ENCODE data around the gene EVX1. TPM values are rescaled to one million over a fixed set of nuclear protein-coding genes. Genes with fewer than 3 reads are reported as not detected.

The EVX1 gene
- total RNA-seq, 1 donor from 2014 or later = not detected

DNA sequence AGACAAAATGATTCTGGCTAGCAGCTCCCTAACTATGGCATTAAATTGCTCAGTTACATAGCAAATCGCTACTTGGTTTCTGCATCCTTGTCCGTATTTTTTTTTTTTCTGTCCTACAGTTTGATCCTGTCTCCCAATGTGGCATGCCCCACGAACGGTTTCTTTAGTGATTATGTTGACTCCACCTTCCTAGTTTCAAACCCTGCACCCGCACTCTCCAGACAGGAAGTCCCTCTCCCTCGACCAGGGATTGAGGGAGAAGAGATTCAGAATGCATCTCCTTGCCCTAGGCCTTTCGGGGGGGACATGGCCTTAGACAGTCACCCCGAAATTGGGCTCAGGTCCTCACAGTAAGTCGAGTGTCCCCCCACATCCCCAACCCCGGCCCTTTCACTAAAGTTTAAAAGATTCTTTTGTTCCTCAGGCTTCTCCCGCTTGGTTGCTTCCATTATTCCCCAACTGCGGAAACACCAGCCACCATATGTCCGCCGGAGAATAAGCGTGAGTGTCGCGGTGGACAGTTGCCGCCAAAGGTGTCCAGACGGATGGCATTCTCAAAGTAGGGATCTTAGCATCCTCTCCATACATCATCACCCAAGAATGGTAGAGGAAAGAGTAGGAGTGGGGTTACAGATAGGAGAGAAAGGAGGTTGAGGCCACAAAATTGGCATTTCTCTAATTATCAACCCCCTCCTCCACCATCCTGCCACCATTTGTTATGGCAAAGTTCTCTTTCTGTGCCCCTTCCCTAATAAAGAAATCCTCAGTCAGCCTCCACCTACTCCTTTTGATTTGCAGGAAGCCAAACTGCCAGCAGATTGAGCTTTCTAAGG lies 7.3 kb downstream of the EVX1 start:
- Histone ChIP-seq H3K4me3 (ENCODE audit: low read depth, low read length) (no peak overlapping the region), H3K27me3 (ENCODE audit: control insufficient read depth, insufficient read depth, low read length) (peaks cover 82% of the 10 kb centered on the region), H3K36me3 (ENCODE audit: control insufficient read depth, insufficient read depth, low read length) (no peaks in the 10 kb centered on the region)
- DNase-seq (ENCODE audit: low read depth) (no peak), FAIRE-seq (no peak)
- TF ChIP-seq, protein P1, sequence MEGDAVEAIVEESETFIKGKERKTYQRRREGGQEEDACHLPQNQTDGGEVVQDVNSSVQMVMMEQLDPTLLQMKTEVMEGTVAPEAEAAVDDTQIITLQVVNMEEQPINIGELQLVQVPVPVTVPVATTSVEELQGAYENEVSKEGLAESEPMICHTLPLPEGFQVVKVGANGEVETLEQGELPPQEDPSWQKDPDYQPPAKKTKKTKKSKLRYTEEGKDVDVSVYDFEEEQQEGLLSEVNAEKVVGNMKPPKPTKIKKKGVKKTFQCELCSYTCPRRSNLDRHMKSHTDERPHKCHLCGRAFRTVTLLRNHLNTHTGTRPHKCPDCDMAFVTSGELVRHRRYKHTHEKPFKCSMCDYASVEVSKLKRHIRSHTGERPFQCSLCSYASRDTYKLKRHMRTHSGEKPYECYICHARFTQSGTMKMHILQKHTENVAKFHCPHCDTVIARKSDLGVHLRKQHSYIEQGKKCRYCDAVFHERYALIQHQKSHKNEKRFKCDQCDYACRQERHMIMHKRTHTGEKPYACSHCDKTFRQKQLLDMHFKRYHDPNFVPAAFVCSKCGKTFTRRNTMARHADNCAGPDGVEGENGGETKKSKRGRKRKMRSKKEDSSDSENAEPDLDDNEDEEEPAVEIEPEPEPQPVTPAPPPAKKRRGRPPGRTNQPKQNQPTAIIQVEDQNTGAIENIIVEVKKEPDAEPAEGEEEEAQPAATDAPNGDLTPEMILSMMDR (IDR thresholded peaks at IDR 0.05; ENCODE audit: insufficient read depth, low read length, severe bottlenecking) = no peak

DNA sequence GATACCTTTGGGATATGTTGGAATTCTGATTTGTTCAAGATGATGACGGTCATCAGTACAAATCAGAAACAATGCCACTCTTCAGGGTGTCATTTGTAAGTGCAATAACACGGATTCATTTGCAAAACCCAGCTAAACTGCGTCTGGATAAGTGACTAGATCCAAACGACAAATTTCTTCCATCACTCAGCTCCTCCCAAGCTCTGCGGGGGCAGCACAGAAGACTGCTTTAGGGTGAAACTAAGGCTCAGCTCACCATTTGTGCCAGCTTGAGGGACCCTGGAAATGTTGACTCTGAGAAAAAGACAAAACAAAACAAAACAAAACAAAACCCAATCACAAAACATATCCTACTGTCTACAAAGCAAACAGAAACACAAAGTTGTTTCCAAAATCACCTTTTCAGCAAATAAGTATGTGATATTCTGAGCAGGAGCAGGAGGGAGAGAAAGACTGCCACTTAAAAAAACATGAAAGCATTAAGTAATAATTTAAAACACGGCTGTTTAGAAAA lies 8.0 kb downstream of the EVX1 start:
- FAIRE-seq = no peak
- peaks cover 75% of the 10 kb centered on the region for H3K27me3 ChIP-seq (ENCODE audit: control insufficient read depth, insufficient read depth, low read length)

DNA sequence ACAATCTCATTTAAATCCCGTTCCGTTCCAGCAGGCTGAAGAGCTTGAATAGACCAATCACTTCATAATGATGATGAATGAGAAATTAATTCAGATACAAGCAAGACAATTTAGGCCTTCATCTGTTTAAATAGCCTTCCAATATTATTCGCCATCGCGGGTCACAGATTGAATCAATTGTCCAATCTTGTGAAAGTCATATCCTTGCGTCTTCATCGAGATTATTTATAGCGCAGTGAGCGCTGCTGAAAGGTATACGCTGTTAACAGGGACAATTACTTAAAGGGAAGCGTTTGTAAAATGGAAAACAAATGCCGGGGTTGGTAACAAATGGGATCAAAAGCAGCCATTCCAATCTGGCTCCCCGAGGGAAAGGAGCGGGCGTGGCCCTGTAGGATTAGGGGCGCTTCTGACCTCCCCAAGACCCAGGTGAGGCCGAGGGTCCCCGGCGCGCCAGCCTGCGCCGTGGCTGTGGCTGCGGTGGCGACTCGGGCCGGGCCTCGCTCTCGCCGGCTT lies 8.6 kb downstream of the EVX1 start:
- TF ChIP-seq, protein P1 (IDR thresholded peaks at IDR 0.05; ENCODE audit: insufficient read depth, low read length, severe bottlenecking) = no peak
- FAIRE-seq = no peak
- no peaks in the 10 kb centered on the region for H3K36me3 ChIP-seq (ENCODE audit: control insufficient read depth, insufficient read depth, low read length)
- no peak for DNase-seq (ENCODE audit: low read depth)
- H3K4me3 ChIP-seq (ENCODE audit: low read depth, low read length) = no peak overlapping the region
- peaks cover 72% of the 10 kb centered on the region for H3K27me3 ChIP-seq (ENCODE audit: control insufficient read depth, insufficient read depth, low read length)

More for the DNA sequence above, 8.0 kb downstream of the EVX1 start:
- Histone ChIP-seq H3K36me3 (ENCODE audit: control insufficient read depth, insufficient read depth, low read length) (no peaks in the 10 kb centered on the region), H3K4me3 (ENCODE audit: low read depth, low read length) (no peak overlapping the region)
- TF ChIP-seq, protein P1 (IDR thresholded peaks at IDR 0.05; ENCODE audit: insufficient read depth, low read length, severe bottlenecking) = no peak
- DNase-seq (ENCODE audit: low read depth) = no peak

DNA sequence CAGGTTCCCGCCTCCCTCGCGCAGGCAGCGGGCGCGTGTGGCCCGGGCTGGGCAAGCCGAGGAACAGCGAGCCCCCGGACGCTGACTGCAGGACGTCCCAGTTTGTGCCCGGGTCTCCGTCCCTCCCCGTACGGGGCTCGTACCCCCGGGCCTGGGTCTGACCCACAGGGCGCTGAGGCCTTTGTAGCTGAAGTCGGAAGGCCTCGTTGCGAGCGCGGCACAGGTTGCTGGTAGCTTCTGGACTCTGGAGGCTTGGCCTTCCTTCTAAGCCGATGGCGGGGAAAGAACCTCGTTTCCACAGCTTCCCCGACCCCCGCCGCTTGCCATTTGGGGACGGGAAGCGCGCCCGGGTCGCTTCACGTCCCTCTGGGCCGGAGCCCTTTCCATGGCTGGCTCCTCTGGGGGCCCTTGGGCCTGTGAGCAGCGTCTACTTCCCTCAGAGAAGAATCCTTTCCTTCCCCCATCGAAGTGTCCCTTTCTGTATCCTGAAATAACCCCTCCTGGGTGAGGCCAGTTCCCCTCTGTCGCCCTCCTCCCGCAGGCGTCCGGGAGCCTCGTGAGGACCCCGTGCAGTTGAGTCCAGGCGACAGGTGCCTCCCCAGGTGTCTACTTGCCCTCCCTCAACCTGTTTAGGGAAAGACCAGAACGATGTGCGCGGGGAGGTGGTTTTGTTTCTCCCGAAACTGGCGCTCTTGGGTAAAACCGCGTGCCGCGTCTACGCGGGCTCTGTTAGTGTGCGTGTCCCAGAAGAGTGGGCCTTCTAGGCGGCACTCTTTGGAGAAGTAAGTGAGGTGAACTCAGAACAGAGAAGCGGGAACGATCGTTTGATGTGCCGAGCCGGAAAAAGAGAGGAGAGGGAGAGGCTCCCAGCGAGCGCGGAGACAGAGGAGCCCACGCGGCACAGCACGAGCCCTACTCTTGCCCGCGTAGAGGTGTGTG lies 9.3 kb downstream of the EVX1 start:
- Histone ChIP-seq H3K27me3 (ENCODE audit: control insufficient read depth, insufficient read depth, low read length) (peaks cover 66% of the 10 kb centered on the region), H3K4me3 (ENCODE audit: low read depth, low read length) (no peak overlapping the region), H3K36me3 (ENCODE audit: control insufficient read depth, insufficient read depth, low read length) (no peaks in the 10 kb centered on the region)
- FAIRE-seq (no peak), DNase-seq (ENCODE audit: low read depth) (no peak)
- TF ChIP-seq, protein P1 (IDR thresholded peaks at IDR 0.05; ENCODE audit: insufficient read depth, low read length, severe bottlenecking) = no peak

DNA sequence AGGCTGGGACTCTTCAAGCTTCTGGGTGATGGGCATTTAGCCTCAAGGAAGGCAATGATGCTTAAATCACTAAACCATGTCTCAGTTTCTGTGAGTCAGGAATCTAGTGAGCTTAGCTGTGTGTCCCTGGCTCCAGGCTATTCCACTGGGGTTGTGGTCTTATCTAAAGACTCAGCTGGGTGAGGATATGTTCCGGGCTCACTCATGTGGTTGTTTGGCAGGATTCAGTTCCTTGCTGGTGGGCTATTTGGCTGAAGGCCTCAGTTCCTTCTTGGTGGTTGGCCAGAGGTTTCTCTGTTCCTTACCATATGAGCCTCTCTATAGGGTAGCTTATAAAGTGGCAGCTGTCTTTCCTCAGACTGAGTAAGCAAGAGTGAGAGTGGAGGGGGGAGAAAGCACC lies 12.0 kb downstream of the EVX1 start:
- Histone ChIP-seq H3K36me3 (ENCODE audit: control insufficient read depth, insufficient read depth, low read length) (no peaks in the 10 kb centered on the region), H3K4me3 (ENCODE audit: low read depth, low read length) (no peak overlapping the region), H3K27me3 (ENCODE audit: control insufficient read depth, insufficient read depth, low read length) (peaks cover 39% of the 10 kb centered on the region)
- TF ChIP-seq, protein P1 (IDR thresholded peaks at IDR 0.05; ENCODE audit: insufficient read depth, low read length, severe bottlenecking) = no peak
- FAIRE-seq (no peak), DNase-seq (ENCODE audit: low read depth) (no peak)
